DND-41 (cell line): ENCODE measurements around the gene REEP1.

Experiments
- ATAC-seq: fragments of 200-7000 bp; cut with Tn5 transposase; 3 replicates; pipeline ENCODE4 v1.9.1; 2021; ENCODE audit warnings: low read depth; ENCODE audit not compliant: insufficient read depth
- DNase-seq: peaks from one replicate; pipeline ENCODE4 v3.0.0-alpha.2; 2020
- H2AFZ ChIP-seq: 2 replicates; pipeline ENCODE4 v1.6.0; 2012; ENCODE audit warnings: low read depth, low read length
- H3K27ac ChIP-seq: 2 replicates; pipeline ENCODE4 v1.5.1; 2012; ENCODE audit warnings: low read length, inconsistent platforms
- H3K27me3 ChIP-seq: fragments of 200-600 bp; sonication (generic); 2 replicates; pipeline ENCODE4 v1.6.0; 2012; ENCODE audit warnings: low read length, mild to moderate bottlenecking, inconsistent platforms; ENCODE audit not compliant: insufficient read depth, poor library complexity
- H3K36me3 ChIP-seq: 2 replicates; pipeline ENCODE4 v1.5.1; 2012; ENCODE audit warnings: low read length, inconsistent platforms; ENCODE audit not compliant: insufficient read depth
- H3K4me1 ChIP-seq: 2 replicates; pipeline ENCODE4 v1.5.1; 2012; ENCODE audit warnings: mild to moderate bottlenecking, low read length; ENCODE audit not compliant: insufficient read depth
- H3K4me2 ChIP-seq: 2 replicates; pipeline ENCODE4 v1.6.0; 2012; ENCODE audit warnings: mild to moderate bottlenecking, moderate library complexity, low read length, inconsistent platforms; ENCODE audit not compliant: insufficient read depth
- H3K4me3 ChIP-seq, 2 experiments: fragments of 200-600 bp in 1 of 2; shearing (Covaris generic) in 1 of 2; 2 replicates each; pipeline ENCODE4 v1.5.1; 2012 to 2016; ENCODE audit warnings: inconsistent platforms in 2 of 2, low read length in 2 of 2, mild to moderate bottlenecking in 2 of 2, low read depth in 1 of 2, moderate library complexity in 1 of 2
- H3K79me2 ChIP-seq: 2 replicates; pipeline ENCODE4 v1.6.0; 2012; ENCODE audit warnings: low read length, inconsistent platforms; ENCODE audit not compliant: insufficient read depth
- H3K9ac ChIP-seq: 2 replicates; pipeline ENCODE4 v1.6.0; 2012; ENCODE audit warnings: low read depth, mild to moderate bottlenecking, inconsistent platforms, low read length, moderate library complexity
- H3K9me3 ChIP-seq: 2 replicates; pipeline ENCODE4 v1.5.1; 2012; ENCODE audit warnings: low read length, moderate library complexity, mild to moderate bottlenecking, inconsistent platforms; ENCODE audit not compliant: insufficient read depth, severe bottlenecking
- H4K20me1 ChIP-seq: 2 replicates; pipeline ENCODE4 v1.6.0; 2012; ENCODE audit warnings: low read length; ENCODE audit not compliant: insufficient read depth
- EZH2 ChIP-seq: IDR thresholded peaks from 3 replicates; pipeline ENCODE4 v1.6.1; 2012; ENCODE audit warnings: borderline replicate concordance, low read depth, mild to moderate bottlenecking, moderate library complexity, low read length, inconsistent platforms; ENCODE audit not compliant: severe bottlenecking
- TF ChIP-seq, protein P1 (sequence below): IDR thresholded peaks from 2 replicates; pipeline ENCODE4 v1.5.1; 2012; ENCODE audit warnings: borderline replicate concordance, low read length, moderate library complexity, mild to moderate bottlenecking; ENCODE audit not compliant: poor library complexity, severe bottlenecking; ENCODE audit errors: extremely low read depth

The REEP1 gene

DNA sequence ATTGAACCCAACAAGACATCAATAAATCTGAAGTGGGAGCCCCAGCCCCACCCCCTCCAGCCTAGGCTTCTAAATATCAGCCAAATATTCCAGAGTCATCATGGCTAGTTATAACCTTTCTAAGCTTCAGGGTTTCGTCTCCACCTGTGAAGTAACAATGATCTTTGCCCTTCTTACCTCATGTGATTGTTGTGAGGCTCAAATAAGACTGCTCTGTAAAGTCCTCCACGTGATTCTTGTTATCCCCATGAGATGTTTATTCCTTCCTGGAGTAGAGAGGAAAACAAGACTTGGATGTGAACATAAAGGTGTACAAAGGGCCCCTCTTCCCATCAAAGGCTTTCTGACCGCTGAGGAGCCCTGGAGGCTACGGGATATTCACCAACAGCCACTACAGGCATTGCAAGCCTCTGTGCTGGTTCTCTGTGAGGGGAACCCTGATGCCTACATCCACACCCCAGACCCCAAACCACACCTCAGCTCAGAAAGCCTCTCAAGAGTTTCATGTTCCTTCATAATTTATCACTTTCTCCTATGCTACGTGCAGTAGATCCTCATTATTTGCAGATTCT lies 20.1 kb upstream of the REEP1 start:
- no peak for DNase-seq
- Histone ChIP-seq H3K79me2 (no peaks in the 10 kb centered on the region), H3K27me3 (peaks cover 3% of the 10 kb centered on the region), H3K9me3 (no peaks in the 10 kb centered on the region), H3K9ac (no peak overlapping the region), H3K36me3 (no peaks in the 10 kb centered on the region), H3K4me1 (no peaks in the 10 kb centered on the region), H3K27ac (no peak overlapping the region), H3K4me2 (no peak overlapping the region), H2AFZ (no peak overlapping the region), H4K20me1 (no peaks in the 10 kb centered on the region), H3K4me3 (no peak overlapping the region)
- TF ChIP-seq, protein P1, sequence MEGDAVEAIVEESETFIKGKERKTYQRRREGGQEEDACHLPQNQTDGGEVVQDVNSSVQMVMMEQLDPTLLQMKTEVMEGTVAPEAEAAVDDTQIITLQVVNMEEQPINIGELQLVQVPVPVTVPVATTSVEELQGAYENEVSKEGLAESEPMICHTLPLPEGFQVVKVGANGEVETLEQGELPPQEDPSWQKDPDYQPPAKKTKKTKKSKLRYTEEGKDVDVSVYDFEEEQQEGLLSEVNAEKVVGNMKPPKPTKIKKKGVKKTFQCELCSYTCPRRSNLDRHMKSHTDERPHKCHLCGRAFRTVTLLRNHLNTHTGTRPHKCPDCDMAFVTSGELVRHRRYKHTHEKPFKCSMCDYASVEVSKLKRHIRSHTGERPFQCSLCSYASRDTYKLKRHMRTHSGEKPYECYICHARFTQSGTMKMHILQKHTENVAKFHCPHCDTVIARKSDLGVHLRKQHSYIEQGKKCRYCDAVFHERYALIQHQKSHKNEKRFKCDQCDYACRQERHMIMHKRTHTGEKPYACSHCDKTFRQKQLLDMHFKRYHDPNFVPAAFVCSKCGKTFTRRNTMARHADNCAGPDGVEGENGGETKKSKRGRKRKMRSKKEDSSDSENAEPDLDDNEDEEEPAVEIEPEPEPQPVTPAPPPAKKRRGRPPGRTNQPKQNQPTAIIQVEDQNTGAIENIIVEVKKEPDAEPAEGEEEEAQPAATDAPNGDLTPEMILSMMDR = no peak
- TF ChIP-seq EZH2 = no peak
- no peak for ATAC-seq

DNA sequence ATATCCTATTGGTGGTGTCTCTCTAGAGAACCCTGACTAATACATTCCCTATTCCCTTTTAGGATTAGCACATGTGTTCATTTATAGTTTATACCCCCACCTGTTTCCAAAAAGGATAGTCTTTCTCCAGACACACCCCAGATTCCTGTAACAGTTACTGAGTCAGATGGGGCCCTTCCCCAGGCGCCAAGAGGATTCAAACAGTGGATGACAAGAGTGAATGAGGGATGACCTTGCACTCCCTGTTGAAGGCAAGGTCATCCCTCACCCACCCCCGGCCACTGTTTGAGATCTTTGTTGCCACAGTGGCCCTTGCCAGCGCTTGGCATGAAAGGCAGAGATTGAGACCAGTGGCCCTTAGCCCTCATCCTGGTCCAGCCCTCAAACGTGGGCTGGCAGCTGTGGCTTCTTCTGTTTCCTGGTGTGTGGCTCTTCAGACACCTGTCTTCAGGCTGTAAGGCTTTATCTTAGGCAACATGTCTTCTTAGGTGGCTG lies 15.3 kb upstream of the REEP1 start:
- Histone ChIP-seq H3K4me3 (no peak overlapping the region), H3K36me3 (no peaks in the 10 kb centered on the region), H3K9ac (no peak overlapping the region), H3K27me3 (peaks cover 8% of the 10 kb centered on the region), H4K20me1 (no peaks in the 10 kb centered on the region), H3K79me2 (no peaks in the 10 kb centered on the region), H3K27ac (no peak overlapping the region), H2AFZ (no peak overlapping the region), H3K4me1 (no peaks in the 10 kb centered on the region), H3K4me2 (no peak overlapping the region), H3K9me3 (no peaks in the 10 kb centered on the region)
- no peak for DNase-seq
- TF ChIP-seq, protein P1 = no peak
- TF ChIP-seq EZH2 = no peak
- ATAC-seq = no peak

DNA sequence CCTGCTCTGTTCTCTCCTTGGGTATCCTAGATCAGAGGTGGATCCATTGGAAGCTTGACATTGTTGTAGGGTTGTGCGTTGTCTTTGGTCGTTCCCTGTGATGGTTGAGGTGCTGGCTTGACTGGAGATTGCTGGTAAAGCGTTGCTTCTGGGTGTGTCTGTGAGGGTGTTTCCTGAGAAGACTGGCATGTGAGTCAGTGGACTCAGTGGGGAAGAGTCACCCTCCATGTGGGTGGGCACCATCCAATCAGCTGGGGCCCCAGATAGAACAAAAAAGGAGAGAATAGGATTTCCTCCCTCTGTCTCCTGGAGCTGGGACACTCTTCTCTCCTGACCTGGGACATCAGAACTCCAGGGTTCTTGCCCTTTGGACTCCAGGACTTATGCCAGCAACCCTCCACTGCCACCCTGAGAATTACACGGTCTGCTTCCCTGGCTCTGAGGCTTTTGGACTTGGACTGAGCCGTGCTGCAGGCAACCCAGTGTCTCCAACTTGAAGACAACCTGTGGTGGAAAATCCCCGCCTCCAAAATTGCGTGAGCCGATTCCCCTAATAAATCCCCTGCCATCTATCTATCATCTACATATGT lies 14.8 kb upstream of the REEP1 start:
- no peaks in the 10 kb centered on the region for H3K79me2 ChIP-seq
- ATAC-seq = no peak
- no peak overlapping the region for H3K4me3 ChIP-seq
- H4K20me1 ChIP-seq = no peaks in the 10 kb centered on the region
- peaks cover 13% of the 10 kb centered on the region for H3K27me3 ChIP-seq
- DNase-seq = no peak
- H3K36me3 ChIP-seq = no peaks in the 10 kb centered on the region
- no peak overlapping the region for H3K9ac ChIP-seq
- no peak overlapping the region for H3K27ac ChIP-seq
- H3K4me1 ChIP-seq = no peaks in the 10 kb centered on the region
- H2AFZ ChIP-seq = no peak overlapping the region
- no peak overlapping the region for H3K4me2 ChIP-seq
- no peak for TF ChIP-seq EZH2
- TF ChIP-seq, protein P1 = no peak
- no peaks in the 10 kb centered on the region for H3K9me3 ChIP-seq
